Endometrial microvascular endothelial cells (primary cell): Measurements from ENCODE around the gene SLIT3. TPM values are rescaled to one million over a fixed set of nuclear protein-coding genes. Genes with fewer than 3 reads are reported as not detected.

ENCODE experiments used
- in situ Hi-C: cut with HindIII; loops from 2 replicates; pipeline ENCODE4 v1.10.0; 2017; ENCODE audit warnings: low sequenced_read_pairs, low pct_unique_long_range_greater_than_20kb; ENCODE audit errors: inconsistent ontology term
- total RNA-seq: library from RNA; depleted of rRNA; stranded (reverse); fragments of >200 nt; gene quantifications from one replicate; pipeline ENCODE4 v1.2.3, GENCODE V29; 2015; ENCODE audit errors: inconsistent ontology term

SLIT3 gene
- total RNA-seq, 1 donor from 2014 or later = under 0.01 TPM

DNA sequence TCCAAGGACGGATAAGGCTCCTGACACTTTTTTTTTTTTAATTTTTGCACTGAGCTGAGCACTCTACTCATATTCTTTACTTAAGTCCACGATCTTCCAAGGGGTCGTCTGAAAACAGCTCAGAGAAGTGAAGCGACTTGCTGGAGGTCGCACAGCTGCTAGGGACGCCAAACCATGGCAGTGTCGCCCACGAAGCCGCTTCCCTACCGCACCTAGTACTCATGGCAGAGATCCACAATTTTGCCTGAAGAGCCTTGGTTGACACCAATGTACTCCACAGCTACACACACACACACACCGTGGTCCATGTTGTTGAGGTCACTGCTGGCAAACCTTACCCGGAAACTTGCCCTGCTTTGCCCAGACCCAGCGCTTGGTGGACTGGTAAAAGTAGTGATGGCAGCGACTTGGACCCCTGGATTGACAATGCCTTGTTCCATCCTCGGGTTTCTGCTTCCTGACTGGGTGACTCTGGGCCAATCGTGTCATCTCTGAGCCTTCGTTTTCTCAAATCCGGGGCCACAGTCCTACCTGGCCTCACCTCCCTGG is 521 bp upstream of the SLIT3 start:
- in situ Hi-C loops = no loop called here

DNA sequence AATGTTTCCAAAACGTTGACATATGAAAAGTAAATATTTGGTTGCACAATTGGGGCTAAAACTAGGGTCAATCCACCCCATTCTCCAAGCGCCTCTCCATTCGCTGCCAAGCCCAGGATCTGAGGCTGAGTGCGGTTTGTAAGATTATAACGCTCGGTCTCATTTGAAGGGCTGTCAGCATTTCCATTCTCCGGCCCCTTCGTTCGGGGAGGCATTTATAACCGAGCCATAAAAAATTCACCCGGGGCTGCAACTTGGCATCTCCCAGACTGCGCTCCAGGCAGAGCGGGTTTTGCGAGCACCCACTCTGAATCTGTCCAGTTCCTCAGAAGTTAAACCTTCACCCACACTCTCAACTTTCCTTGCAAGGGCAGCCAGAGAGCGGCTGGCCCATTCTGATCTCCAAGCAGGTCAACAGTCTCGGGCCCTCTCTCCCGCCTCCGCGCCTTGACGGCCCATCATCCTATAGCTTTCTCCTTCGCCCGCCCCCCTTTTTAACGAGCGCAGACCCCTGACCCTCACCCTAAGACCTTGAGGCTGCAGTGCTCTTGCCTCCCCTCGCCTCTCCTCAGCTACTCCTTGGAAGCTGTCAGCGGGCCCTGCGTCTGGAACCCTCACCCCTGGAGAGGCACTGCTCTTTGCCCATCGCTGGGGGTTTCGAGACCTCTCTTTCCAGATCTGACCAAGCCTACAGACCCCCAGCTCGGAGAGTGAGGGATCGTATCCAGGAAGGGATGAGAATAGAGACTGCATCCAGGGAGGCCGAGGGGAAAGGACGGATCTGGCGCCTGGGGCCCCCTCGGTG is 1.1 kb downstream of the SLIT3 start:
- in situ Hi-C loops = no loop called here

DNA sequence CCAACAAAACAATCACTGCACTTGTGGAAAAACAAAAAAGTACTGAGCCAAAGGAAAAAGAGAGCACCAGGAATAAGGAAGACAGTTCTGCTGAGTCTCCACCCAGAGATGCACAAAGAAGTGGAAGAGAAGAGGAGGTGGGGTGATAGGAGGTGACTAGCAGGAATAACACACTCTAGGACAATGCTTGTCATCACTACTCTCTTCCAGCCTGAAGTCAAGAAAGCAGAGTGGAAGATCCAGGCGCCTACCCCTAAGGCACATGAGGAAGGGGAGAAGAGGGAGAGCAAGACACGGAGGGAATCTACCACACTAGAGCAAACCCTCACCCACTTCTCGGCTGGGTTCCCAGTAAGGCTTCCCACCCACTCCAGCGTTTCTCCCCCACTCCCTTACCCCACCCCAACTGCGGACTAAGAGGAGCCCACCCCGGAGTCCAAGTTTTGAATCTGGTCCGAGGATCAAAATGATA is 1.7 kb downstream of the SLIT3 start:
- in situ Hi-C loops = no loop called here

DNA sequence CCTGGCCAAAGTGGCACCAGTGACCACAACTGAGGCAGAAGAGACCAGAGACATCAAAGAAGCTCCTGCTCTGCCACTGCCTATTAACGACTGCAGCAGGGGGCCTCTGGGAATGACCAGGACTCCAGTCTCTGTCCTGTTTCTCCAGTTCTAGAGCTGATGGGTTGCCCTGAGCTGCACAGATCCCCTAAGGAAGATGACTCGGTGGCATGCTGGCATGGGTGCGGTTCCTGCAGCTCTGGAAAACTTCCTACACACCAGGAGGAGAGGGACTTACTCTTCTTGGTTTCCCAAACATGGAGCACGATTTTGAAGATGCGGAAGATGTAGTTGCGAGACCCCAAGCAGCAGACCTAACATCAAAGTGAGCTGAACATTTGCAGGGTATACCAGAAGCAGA is 2.7 kb downstream of the SLIT3 start:
- in situ Hi-C loops = no loop called here

DNA sequence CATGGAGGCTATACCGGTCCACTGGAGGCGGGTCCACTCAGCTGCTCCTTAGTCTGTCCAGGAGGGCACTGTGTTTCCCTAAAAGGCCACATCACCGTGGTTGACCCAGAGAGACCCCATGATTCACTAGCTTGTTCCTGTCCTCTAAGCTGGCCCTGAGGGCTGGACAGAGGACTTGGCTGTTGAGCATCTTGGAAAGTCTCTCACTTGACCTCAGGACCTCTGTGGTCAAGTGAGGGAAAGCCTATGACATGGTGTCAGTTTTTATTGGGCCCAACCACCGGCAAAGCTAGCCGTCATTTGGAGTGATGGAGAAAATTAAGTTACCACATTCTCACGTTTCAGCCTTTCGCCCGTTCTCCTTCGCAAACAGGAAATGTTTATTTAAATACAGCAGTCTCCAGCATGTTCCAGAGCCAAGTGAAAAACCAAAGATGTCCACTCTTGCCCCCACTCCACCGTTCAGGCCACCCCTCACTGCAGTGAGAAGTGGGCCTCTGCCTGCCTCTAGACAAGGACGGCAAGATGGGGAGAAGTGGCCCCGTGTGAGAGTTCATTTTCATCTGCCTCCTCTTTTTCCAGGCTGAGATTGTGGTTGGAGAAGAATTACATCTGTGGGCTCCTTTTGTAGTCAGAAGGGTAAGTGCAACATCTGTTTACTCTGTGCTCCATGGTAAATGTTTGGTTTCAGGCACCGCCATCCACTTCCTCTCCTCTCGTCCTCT is 4.4 kb downstream of the SLIT3 start:
- in situ Hi-C loops = no loop called here

DNA sequence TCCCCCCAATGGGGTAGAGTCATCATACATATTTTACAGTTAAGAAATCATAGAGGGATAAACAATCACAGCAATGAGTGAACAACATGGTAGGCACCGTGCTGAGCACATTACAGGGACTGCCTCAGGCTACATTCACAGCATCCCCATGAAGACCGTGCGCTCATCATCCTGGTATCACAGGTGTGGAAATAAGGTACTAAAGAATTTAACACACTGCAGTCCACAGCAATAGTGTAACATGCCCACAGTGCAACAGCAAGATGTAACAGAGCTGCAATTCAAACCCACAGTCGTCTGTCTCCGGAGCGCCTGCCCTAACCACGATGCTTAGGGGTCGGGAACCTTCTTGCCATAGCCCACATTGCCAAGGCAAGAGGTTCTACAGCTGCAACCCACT is 5.6 kb downstream of the SLIT3 start:
- in situ Hi-C loops = no loop called here

DNA sequence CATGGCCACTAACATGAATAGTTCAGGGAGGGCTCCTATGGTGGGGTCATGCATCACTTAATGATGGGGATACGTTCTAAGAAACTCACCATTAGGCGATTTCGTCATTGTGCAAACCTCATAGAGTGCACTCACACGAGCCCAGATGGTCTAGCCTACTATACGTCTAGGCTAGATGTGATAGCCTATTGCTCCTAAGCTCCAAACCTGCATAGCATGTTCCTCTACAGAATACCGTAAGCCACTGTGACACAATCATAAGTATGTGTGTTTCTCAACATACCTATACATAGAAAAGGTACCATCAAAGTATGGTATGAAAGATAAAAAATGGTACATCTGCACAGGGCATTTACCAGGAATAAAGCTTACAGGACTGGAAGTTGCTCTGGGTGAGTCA is 6.3 kb downstream of the SLIT3 start:
- in situ Hi-C loops = no loop called here

DNA sequence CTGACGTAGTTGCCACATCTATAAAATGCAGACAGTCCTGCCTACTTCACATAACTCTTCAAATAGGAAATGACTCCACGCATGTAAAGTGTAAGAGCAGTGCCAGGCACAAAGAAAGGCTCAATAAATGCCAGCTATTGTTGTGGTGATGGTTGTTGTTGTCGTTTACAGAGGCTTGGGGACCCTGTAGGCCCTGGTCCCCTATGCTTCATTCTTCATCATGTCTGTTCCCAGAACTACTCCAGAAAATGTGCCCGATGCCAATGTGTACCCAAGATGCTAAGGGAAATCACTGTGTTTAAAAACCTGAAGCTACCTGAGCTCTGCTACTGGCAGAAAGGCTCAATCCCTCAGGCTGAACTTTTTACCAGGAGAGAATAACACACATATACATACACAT is 9.1 kb downstream of the SLIT3 start:
- in situ Hi-C loops = no loop called here

DNA sequence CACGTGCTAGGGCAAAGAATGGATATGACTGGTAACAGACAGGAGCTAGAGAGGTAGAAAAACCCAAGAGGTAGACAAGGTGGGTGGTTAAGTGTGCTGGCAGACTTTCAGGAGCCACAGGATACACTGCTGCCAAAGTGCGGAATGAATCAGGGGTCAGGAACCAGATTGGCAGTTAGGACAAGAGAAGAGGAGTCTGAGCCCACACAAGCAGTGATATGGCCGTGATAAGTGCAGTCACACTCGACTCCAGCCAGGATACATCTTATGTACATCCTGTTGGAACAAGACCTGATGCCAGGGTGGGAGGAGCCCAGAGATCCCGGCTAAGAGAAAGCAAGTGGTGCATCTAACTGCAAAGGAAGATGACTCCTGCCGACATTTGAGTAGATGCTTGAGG is 10.0 kb downstream of the SLIT3 start:
- in situ Hi-C loops = no loop called here

DNA sequence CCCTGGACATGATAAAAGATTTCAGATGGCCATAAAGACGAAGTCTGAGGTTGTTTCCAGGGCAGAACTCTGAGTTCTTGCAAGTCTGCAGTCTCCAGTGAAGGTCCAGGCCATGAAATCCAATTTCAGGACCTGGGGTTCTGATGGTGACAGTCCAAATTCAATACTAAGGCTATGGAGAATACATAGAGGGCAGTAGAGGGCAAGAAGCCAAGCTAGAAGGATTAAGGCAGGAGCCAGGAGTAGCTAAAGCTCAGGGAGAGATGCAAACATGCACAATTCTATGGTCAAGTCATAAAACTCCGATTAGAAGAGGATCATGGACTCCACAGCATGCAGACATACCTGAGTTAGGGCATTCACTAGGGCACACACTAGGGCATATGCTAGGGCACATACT is 11.4 kb downstream of the SLIT3 start:
- in situ Hi-C loops = no loop called here

DNA sequence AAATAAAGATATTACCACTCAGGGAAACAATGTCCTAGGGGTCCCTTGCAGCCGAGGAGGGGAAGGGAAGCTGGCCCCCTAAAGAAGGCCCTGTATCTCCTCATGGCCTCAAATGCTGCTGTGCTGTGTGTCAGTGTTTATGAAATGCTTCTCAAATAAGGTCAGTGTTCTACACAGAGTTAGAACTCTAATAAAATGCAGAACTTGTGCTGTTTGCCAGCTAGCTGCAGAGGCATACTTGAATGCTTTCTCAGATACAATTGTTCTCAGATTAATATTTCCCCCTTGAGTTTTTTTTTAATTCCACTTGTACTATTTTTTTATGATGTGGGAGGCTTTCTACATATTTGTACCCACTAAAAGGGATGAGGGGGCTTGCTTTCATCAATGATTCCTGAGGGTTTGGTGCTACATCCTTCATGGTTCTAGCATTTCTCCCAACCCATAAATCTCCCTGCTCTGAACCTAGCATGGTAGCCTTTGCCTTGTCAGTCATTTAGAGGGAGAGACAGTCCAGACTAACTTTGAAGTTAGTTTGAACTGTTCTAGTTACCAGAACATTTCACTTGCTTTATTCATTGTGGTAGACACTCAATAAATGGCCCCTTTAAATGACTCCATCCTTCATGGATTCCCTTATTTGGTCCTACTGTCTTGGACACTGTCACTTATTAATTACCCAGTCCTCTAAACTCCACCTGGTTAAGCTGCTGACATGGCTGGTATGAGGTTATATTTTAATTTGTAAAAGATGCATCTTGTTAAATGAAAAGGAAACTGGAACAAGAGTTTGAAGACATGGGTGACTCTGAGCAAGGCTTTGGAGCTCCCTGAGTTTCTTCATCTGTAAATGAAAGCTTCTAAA is 12.6 kb downstream of the SLIT3 start:
- in situ Hi-C loops = no loop called here

DNA sequence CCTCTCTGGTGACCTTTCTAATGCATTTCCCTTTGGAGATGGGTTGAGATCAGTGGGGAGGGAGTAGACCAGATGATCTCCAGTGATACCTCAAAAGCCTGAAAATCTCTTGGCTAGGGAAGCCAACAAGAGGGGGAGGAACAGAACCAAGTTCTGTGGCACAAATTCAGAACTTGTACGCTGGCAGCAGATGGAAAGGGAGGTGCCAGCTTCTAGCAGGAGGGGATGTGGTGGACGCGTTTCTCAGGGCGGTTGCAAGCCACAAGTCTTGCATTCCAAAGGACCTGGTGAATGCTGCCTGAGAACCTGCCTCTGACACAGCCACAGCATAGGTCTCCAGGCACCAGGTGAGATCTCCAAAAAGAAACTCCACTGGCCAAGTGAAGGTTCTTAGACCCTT is 13.4 kb downstream of the SLIT3 start:
- in situ Hi-C loops = no loop called here

DNA sequence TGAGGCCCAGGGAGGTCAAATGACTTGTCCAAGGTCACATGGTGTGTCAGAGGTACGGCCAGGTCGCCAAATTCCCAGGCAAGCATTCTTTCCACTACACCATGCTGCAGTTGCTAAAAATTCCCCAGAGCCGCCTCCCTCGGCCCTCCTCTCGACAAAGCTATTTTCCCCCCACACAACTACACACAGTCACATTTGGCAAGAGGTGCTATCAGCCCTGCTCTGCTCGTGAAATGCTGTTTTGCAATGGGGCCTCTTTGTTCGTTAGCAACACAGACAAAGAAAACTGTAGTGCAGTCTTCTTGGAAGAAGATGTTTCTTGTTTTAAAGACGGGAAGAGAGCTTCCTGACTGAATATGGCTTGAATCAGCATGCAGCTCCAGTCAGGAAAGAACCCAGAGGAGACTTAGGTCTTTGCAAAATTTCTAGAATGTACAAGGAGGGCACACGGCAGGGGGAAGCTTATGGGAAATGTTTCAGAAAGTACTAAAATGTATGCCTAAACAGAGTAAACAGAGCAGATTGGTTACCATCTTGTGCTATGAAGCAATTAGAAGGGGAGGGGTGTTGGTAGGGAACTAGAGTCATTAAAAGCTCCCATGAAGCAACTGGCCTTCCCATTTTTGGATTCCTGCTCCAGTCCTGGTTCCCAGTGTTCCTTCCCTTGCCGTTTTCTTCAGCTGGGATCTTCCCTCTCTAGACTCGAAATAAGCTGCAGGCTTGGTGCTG is 14.2 kb downstream of the SLIT3 start:
- in situ Hi-C loops = no loop called here

DNA sequence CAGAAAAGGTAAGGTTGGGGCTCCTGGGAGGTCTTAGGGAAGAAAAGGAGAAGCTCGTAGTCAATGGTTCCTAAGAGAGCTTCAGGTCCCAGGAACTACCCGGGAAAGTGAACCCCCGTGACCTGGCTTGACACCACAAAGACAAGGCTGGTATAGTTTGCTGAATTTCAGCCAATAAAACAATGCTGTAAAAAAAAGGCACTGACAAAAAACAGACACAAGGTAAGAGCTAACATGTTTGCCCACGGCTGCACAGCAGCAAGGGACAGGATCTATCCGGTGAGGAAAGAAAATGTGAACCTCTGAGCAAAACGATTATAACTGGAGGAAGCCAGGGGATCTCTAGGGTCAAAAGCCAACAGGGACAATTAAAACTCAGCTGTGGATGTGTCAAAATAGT is 17.1 kb downstream of the SLIT3 start:
- in situ Hi-C loops = no loop called here

DNA sequence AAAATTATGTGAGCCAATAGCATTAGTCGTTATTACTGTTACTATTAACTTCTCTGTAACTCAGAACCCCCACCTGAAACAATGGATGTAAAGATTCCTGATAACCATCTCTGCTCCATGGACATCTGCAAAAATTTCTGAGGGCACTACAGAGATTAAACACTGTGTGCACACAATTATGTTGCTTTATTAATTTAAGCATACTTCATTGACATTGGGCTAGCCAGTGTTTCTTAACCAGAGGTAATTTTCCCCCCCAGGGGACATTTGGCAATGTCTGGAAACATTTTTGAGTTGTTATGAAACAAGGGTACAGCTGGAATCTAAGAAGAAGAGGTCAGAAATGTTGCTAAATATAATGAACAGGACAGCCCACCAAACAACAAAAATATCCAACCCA is 19.3 kb downstream of the SLIT3 start:
- in situ Hi-C loops = no loop called here

DNA sequence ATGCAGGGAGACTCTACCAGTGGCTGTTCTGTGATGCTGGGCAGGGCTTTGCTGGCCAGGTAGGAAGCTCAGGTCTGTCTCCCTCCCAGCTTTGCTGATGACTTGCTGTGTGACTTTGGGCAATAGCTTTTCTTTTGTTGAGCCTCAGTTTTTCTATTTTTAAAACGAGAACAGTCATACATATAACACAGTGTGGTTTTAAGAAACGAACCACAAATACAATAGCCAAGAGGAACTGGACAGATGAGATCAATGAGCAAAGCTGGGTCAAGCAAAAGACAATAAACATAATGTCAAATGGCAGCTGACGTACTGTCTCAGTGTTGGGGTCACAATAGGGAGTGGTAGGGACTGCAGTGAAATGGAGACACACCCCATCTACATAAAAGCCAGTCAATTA is 20.2 kb downstream of the SLIT3 start:
- in situ Hi-C loops = no loop called here

DNA sequence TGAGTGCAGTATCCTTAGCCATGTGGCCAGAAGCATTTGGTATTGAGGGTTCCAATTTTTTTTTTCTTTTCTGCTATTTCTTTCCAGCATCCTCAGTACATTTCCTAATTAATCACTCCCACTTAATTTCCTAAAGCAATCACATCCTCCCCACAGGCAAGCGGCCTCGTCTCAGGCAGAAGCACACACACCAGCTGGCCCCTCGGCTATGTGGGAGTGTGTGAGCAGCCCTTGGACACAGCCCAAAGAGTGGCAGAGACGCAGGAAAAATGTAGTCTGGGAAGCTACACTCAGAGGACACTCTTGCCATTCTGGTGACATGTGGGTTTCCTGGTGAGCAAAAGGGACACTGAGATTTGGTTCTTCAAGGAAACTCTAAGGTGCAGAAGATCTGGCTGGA is 20.7 kb downstream of the SLIT3 start:
- in situ Hi-C loops = no loop called here

DNA sequence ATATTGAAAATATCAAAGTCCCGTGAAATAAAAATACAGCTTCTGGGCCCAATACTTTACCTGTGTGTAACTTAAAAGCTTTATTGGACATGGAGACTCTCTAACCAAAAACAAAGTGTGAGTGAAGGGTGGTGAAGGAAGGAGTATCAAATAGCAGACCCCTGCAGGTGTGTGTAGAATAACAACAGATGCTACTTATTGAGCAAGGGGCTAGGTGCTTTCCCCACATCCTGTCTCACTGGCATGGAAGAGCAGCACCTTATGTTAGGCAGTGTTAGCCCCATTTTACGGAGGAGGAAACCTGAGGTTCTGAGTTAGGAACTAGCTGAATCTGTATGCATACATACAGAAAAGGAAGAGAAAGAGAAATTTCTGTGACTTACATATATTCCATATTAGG is 21.8 kb downstream of the SLIT3 start:
- in situ Hi-C loops = no loop called here

DNA sequence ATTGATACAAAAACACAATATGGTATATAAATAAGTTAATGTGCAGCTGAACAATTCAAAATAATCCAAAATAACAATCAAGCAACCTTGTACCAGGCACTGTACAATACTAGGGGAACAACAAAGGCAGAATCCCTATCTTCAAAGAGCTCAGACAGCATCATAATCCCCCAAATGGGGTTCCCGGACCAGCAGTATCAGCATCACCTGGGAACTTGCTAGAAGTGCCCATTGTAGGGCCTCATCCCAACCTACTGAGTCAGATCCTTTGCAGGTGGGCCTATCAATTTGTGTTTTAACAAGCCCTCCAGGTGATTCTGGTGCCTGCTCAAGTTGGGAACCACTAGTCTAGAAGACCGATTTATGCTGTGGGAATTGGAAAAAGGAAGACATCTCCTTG is 27.1 kb downstream of the SLIT3 start:
- in situ Hi-C loops = no loop called here
